ENCODE data around the gene PRTN3. TPM values are rescaled to one million over a fixed set of nuclear protein-coding genes. Genes with fewer than 3 reads are reported as not detected.

Gene PRTN3
- total and polyA plus RNA-seq, 4 donors: 0.58 to 23.3 (median 9.7) TPM

- H3K4me1 ChIP-seq (ENCODE audit: control insufficient read depth in 5 of 5, insufficient read depth in 5 of 5, low read length in 5 of 5): peaks cover 0 to 6% (median 0%) of the 10 kb centered on the region in 5 donors
- ATAC-seq (ENCODE audit: insufficient read depth, low FRiP score) (no peak), DNase-seq (no peak)
- peaks cover 0 to 63% (median 29%) of the 10 kb centered on the region in 4 donors for H3K36me3 ChIP-seq (ENCODE audit: control insufficient read depth in 4 of 4, insufficient read depth in 4 of 4, low read length in 4 of 4)
- 96 to 97% methylated on average over 10 of the region's 10 CpGs for WGBS, 2 donors
- no peaks in the 10 kb centered on the region for H3K27me3 ChIP-seq (ENCODE audit: control insufficient read depth in 3 of 3, insufficient read depth in 3 of 3, low read length in 2 of 3)
- TF ChIP-seq CTCF (IDR thresholded peaks at IDR 0.05; ENCODE audit: control extremely low read depth, extremely low read depth): no peak
- no peak overlapping the region for H3K27ac ChIP-seq (ENCODE audit: low read depth in 1 of 2, low read length in 1 of 2)
- no peaks in the 10 kb centered on the region for H3K9me3 ChIP-seq (ENCODE audit: control insufficient read depth in 4 of 4, insufficient read depth in 3 of 4, low read length in 3 of 4)
- no peak overlapping the region for H3K4me3 ChIP-seq
- H3K9ac ChIP-seq (ENCODE audit: insufficient read depth in 1 of 2, low read length in 2 of 2): no peak overlapping the region
Measured at GRCh38 chr19:887599-887998, 46.8 kb downstream of the PRTN3 start.

- Histone ChIP-seq H3K27ac (ENCODE audit: low read depth in 1 of 2, low read length in 1 of 2) (no peak overlapping the region), H3K9me3 (ENCODE audit: control insufficient read depth in 4 of 4, insufficient read depth in 3 of 4, low read length in 3 of 4) (no peaks in the 10 kb centered on the region), H3K9ac (ENCODE audit: insufficient read depth in 1 of 2, low read length in 2 of 2) (no peak overlapping the region), H3K4me3 (no peak overlapping the region), H3K4me1 (ENCODE audit: control insufficient read depth in 5 of 5, insufficient read depth in 5 of 5, low read length in 5 of 5) (peaks cover 0 to 6% (median 0%) of the 10 kb centered on the region in 5 donors), H3K36me3 (ENCODE audit: control insufficient read depth in 4 of 4, insufficient read depth in 4 of 4, low read length in 4 of 4) (peaks cover 0 to 51% (median 23%) of the 10 kb centered on the region in 4 donors), H3K27me3 (ENCODE audit: control insufficient read depth in 3 of 3, insufficient read depth in 3 of 3, low read length in 2 of 3) (no peaks in the 10 kb centered on the region)
- DNase-seq: no peak
- no peak for TF ChIP-seq CTCF (IDR thresholded peaks at IDR 0.05; ENCODE audit: control extremely low read depth, extremely low read depth)
- ATAC-seq (ENCODE audit: insufficient read depth, low FRiP score): no peak
- 89% methylated on average over 30 of the region's 30 CpGs for WGBS, 2 donors
Measured at GRCh38 chr19:888581-889385, 48.0 kb downstream of the PRTN3 start.

GRCh38 chr19:889662-890295 is 49.0 kb downstream of the PRTN3 start:
- H3K36me3 ChIP-seq (ENCODE audit: control insufficient read depth in 4 of 4, insufficient read depth in 4 of 4, low read length in 4 of 4): peaks cover 0 to 41% (median 19%) of the 10 kb centered on the region in 4 donors
- peaks cover 0 to 6% (median 0%) of the 10 kb centered on the region in 5 donors for H3K4me1 ChIP-seq (ENCODE audit: control insufficient read depth in 5 of 5, insufficient read depth in 5 of 5, low read length in 5 of 5)
- no peak overlapping the region for H3K27ac ChIP-seq (ENCODE audit: low read depth in 1 of 2, low read length in 1 of 2)
- no peak overlapping the region for H3K9ac ChIP-seq (ENCODE audit: insufficient read depth in 1 of 2, low read length in 2 of 2)
- DNase-seq: no peak
- TF ChIP-seq CTCF (IDR thresholded peaks at IDR 0.05; ENCODE audit: control extremely low read depth, extremely low read depth): no peak
- WGBS, 2 donors: 95 to 96% methylated on average over 26 of the region's 26 CpGs
- H3K27me3 ChIP-seq (ENCODE audit: control insufficient read depth in 3 of 3, insufficient read depth in 3 of 3, low read length in 2 of 3): no peaks in the 10 kb centered on the region
- no peaks in the 10 kb centered on the region for H3K9me3 ChIP-seq (ENCODE audit: control insufficient read depth in 4 of 4, insufficient read depth in 3 of 4, low read length in 3 of 4)
- ATAC-seq (ENCODE audit: insufficient read depth, low FRiP score): no peak
- H3K4me3 ChIP-seq: no peak overlapping the region

All from lung (tissue), 12 donors.